Stimulated activated CD4-positive, alpha-beta T cell treated with anti-CD3 and anti-CD28 coated beads, Interleukin-4, amount 100 ng/mL, for 48 hours (primary cell): ENCODE results near the gene CDKL2.
"Not testable (repeated sequence)": the region's sequence is repeated elsewhere in the genome, so short reads cannot be mapped to it uniquely, and the experiment has no call there.

Experiments used
- DNase-seq, 2 donors: peaks; one replicate each; pipeline ENCODE4 v3.0.0-alpha.2; 2020; ENCODE audit warnings: low read depth in 2 of 2

Gene CDKL2

GRCh38 chr4:75552452-75552851 is 77.9 kb downstream of the CDKL2 start:
- no peak for DNase-seq

GRCh38 chr4:75549019-75549418 is 81.3 kb downstream of the CDKL2 start:
- no peak for DNase-seq

- no peak for DNase-seq
Observed at GRCh38 chr4:75547647-75548387, 82.5 kb downstream of the CDKL2 start.

GRCh38 chr4:75545526-75545925 is 84.8 kb downstream of the CDKL2 start:
- DNase-seq: no peak

GRCh38 chr4:75544870-75545269 is 85.5 kb downstream of the CDKL2 start:
- DNase-seq: no peak

- DNase-seq: not testable (repeated sequence)
Observed at GRCh38 chr4:75544220-75544619, 86.1 kb downstream of the CDKL2 start.

- DNase-seq: no peak
Observed at GRCh38 chr4:75542824-75543223, 87.5 kb downstream of the CDKL2 start.

- DNase-seq: not testable (repeated sequence)
Observed at GRCh38 chr4:75537308-75537707, 93.0 kb downstream of the CDKL2 start.

- DNase-seq: not testable (repeated sequence)
Observed at GRCh38 chr4:75533926-75534325, 96.4 kb downstream of the CDKL2 start.

- not testable (repeated sequence) for DNase-seq
Observed at GRCh38 chr4:75533339-75533887, 96.9 kb downstream of the CDKL2 start.

- not testable (repeated sequence) for DNase-seq
Observed at GRCh38 chr4:75531536-75532143, 98.7 kb downstream of the CDKL2 start.

GRCh38 chr4:75530556-75531322 is 99.6 kb downstream of the CDKL2 start:
- DNase-seq: no peak
